Karpas-422 (cell line): ENCODE measurements around the gene NPW. TPM values are rescaled to one million over a fixed set of nuclear protein-coding genes. Genes with fewer than 3 reads are reported as not detected.

Source experiments
- DNase-seq: peaks from one replicate; pipeline ENCODE4 v3.0.0-alpha.2; 2015
- H2AFZ ChIP-seq: fragments of 200-600 bp; sonication (generic); 2 replicates; pipeline ENCODE4 v1.6.1; 2014; ENCODE audit warnings: antibody characterized with exemption, low read length, mixed read lengths
- H3K27ac ChIP-seq: fragments of 200-600 bp; sonication (generic); 2 replicates; pipeline ENCODE4 v1.5.1; 2014; ENCODE audit warnings: mild to moderate bottlenecking, low read length, moderate library complexity
- H3K27me3 ChIP-seq: fragments of 200-600 bp; sonication (generic); 2 replicates; pipeline ENCODE4 v1.6.1; 2014; ENCODE audit warnings: low read length, mixed read lengths
- H3K36me3 ChIP-seq: fragments of 200-600 bp; sonication (generic); 2 replicates; pipeline ENCODE4 v1.6.1; 2014; ENCODE audit warnings: low read length, mixed read lengths; ENCODE audit not compliant: insufficient read depth
- H3K4me1 ChIP-seq: fragments of 200-600 bp; sonication (generic); 2 replicates; pipeline ENCODE4 v1.6.1; 2014; ENCODE audit warnings: mild to moderate bottlenecking, low read length, mixed read lengths
- H3K4me2 ChIP-seq: fragments of 200-600 bp; sonication (generic); 2 replicates; pipeline ENCODE4 v1.6.1; 2014; ENCODE audit warnings: low read length, low read depth, mild to moderate bottlenecking; ENCODE audit not compliant: poor library complexity, severe bottlenecking
- H3K4me3 ChIP-seq: fragments of 200-600 bp; sonication (generic); 2 replicates; pipeline ENCODE4 v1.5.1; 2014; ENCODE audit warnings: mild to moderate bottlenecking, antibody characterized with exemption, low read length, mixed read lengths
- H3K79me2 ChIP-seq: fragments of 200-600 bp; sonication (generic); 2 replicates; pipeline ENCODE4 v1.6.1; 2014; ENCODE audit warnings: mild to moderate bottlenecking, low read length, mixed read lengths
- H3K9ac ChIP-seq: fragments of 200-600 bp; sonication (generic); 2 replicates; pipeline ENCODE4 v1.6.0; 2014; ENCODE audit warnings: low read length
- H3K9me2 ChIP-seq: fragments of 200-600 bp; sonication (generic), shearing (Covaris generic); replicated peaks from 2 replicates; pipeline ENCODE4 v1.6.0; 2014; ENCODE audit warnings: mild to moderate bottlenecking, low read length, moderate library complexity; ENCODE audit not compliant: insufficient read depth
- H3K9me3 ChIP-seq: fragments of 300-700, 200-600 bp; sonication (generic); 2 replicates; pipeline ENCODE4 v1.6.1; 2014; ENCODE audit warnings: low read length, mixed read lengths
- H4K20me1 ChIP-seq: fragments of 200-600 bp; sonication (generic); 2 replicates; pipeline ENCODE4 v1.6.1; 2014; ENCODE audit warnings: mild to moderate bottlenecking, antibody characterized with exemption, low read length, low read depth; ENCODE audit not compliant: insufficient read depth
- total RNA-seq: library from RNA; depleted of rRNA; stranded (reverse); fragments of >200 nt; shearing (Covaris generic); gene quantifications from 2 replicates; pipeline ENCODE4 v1.2.3, GENCODE V29; 2014; ENCODE audit warnings: low replicate concordance

NPW gene
- total RNA-seq, 1 experiment from 2014 or later: not detected

DNA sequence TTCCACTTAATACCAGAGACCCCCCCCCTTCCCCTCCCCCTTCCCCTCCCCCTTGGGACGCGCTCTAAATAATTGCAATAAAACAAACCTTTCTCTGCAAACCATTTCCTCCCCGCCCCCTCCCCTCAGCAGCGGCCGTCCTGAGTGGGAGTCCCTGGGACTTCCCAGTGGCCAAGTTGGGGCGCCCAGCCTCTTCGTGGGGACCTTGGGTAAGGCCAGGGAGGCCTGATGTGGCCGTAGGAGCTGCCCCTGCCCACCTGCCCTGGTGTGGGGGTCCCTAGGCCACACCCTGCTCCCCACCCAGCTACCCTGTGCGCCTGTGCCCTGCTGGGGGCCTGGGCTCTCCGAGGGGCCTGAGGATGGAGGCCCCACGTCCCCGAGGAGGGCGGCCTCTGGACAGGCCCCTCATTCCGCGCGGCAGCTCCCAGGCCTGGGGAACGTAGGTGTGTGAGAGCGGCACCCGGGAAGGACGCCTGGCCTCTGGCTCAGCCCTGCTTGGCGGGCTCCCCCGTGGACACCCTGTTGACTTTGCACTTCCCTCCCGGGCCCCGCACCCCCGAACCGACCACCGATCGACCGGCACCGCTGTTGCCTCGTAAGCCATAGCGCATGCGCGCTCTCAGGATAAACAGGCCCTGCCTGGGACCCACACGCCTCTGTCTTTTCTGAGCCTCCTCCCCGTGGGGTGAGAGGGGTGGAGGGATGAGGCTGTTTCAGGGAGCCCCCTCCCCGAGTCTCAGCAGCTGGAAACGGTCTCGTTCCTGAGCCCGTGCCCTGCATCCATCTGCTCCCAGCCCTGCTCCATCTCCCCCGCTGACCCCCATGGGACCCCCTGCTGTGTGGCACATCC lies 19.0 kb downstream of the NPW start:
- no peak overlapping the region for H3K9ac ChIP-seq
- H4K20me1 ChIP-seq: no peaks in the 10 kb centered on the region
- H3K36me3 ChIP-seq: no peaks in the 10 kb centered on the region
- H3K9me2 ChIP-seq: no peaks in the 10 kb centered on the region
- H3K4me2 ChIP-seq: no peak overlapping the region
- H3K9me3 ChIP-seq: no peaks in the 10 kb centered on the region
- no peaks in the 10 kb centered on the region for H3K27me3 ChIP-seq
- no peaks in the 10 kb centered on the region for H3K79me2 ChIP-seq
- H3K27ac ChIP-seq: no peak overlapping the region
- H3K4me3 ChIP-seq: no peak overlapping the region
- H2AFZ ChIP-seq: no peak overlapping the region
- no peak for DNase-seq
- H3K4me1 ChIP-seq: no peaks in the 10 kb centered on the region

DNA sequence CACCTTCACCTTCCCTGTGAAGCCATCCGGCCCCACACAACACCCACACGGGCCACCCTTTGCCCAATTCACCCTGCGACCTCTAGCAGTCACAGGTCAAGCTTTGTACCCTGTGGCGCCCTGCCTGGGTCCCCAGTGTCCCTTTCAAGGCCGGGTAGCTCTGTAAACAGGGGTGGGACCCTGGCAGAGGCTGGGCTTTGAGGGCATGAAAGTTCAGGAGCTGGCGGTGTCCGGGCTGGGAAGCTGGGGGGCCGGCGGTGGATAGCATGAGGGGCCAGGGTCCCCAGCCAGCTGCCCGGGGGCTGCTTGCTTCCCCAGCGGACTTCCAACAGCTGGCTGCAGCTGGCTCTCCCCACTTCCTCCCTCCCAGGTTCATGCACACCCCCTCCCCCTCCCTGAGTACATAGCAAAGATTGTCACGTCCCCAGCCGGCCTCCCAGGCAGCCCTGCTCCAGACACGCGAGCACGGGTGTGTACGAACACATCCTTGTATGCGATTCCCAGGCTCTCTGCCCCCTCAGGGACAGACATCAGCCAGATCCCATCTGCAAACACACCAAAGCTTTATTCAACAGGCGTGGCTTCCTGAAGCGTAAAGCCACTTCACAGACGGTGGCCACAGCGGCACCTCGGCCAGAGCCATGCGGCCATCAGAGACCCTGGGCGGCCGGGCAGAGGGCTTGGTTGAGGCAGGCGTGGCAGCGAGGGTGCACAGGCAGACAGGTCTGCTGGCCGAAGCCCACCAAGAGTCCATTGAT lies 19.9 kb downstream of the NPW start:
- H3K4me1 ChIP-seq: no peaks in the 10 kb centered on the region
- H4K20me1 ChIP-seq: no peaks in the 10 kb centered on the region
- H3K9me3 ChIP-seq: no peaks in the 10 kb centered on the region
- H3K9me2 ChIP-seq: no peaks in the 10 kb centered on the region
- H2AFZ ChIP-seq: no peak overlapping the region
- no peaks in the 10 kb centered on the region for H3K79me2 ChIP-seq
- no peak overlapping the region for H3K27ac ChIP-seq
- no peaks in the 10 kb centered on the region for H3K27me3 ChIP-seq
- no peak overlapping the region for H3K4me3 ChIP-seq
- H3K9ac ChIP-seq: no peak overlapping the region
- H3K36me3 ChIP-seq: no peaks in the 10 kb centered on the region
- no peak for DNase-seq
- H3K4me2 ChIP-seq: no peak overlapping the region

DNA sequence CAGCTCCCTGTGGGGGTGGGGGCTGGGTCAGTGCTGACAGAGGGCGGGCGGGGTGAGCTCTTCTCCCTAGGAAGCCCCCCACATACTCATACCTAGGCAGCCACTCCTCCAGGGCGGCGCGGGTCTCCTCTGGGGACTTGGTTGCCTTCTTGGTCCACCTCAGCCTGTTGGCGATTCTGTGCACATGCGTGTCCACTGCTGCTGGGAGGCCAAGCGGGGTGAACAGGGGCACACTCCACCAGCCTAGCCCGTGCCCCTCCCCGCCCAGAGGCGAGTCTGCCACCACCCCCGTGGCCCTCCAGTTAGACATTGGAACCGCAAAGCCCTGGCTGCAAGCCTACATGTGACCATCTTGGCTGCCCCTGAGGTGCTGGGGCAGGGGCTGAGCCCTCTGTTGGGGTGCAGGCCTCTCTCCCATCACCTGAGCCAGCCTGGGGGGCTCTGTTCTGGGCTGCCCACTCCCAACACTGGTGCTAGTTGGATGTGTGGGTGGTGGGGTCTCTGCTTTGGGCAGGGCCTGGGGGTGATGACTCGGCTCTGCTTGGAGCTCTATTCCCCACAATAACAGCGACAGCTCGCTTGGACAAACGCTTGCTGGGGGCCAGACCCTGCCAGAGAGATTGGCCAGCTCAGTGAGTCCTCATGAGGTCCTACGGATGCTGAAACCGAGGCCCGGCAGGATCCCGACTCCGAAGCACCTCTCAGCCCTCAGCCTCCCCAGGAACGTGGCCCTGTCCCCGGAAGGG lies 20.6 kb downstream of the NPW start:
- H3K9ac ChIP-seq: no peak overlapping the region
- H3K27ac ChIP-seq: no peak overlapping the region
- no peaks in the 10 kb centered on the region for H3K9me2 ChIP-seq
- no peak overlapping the region for H3K4me3 ChIP-seq
- no peaks in the 10 kb centered on the region for H3K36me3 ChIP-seq
- no peak overlapping the region for H2AFZ ChIP-seq
- no peak overlapping the region for H3K4me2 ChIP-seq
- no peaks in the 10 kb centered on the region for H3K27me3 ChIP-seq
- H3K79me2 ChIP-seq: no peaks in the 10 kb centered on the region
- no peaks in the 10 kb centered on the region for H3K9me3 ChIP-seq
- no peak for DNase-seq
- H3K4me1 ChIP-seq: no peaks in the 10 kb centered on the region
- no peaks in the 10 kb centered on the region for H4K20me1 ChIP-seq

DNA sequence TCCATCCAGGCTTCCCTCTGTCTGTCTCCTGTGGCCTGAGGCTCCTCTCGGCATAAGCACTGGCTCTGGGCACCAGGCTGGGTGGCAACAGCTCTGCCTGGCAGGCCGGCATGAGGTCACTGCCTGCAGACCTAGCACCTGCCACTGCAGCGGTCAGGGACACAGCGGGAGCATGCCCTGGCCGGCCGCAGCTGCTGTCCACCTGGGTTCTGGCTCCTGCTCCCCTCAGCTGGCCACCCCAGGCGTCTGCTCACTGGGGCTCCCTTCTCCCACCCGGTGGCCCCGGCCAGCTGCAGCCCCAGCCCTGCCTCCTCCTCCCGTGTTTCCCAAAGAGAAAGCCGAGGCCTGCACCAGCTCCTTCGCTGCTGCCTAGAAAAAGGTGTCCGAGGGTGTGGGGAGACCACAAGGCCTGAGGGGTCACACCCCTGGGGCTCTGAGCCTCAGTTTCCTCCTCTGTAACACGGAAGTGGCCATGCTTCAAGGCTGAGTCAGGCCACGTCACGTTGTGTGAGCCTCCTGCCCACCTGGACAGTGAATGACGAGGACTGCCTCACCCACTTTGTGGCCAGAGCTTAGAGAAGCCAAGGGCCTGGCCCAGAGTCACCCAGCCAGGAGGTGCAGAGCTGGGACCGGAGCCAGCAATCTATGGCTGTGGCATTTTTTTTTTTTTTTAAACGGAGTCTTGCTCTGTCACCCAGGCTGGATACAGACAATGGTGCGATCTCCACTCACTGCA lies 21.4 kb downstream of the NPW start:
- H3K4me2 ChIP-seq: no peak overlapping the region
- H3K9ac ChIP-seq: no peak overlapping the region
- no peaks in the 10 kb centered on the region for H3K27me3 ChIP-seq
- DNase-seq: no peak
- H3K9me3 ChIP-seq: no peaks in the 10 kb centered on the region
- no peak overlapping the region for H3K4me3 ChIP-seq
- H3K4me1 ChIP-seq: no peaks in the 10 kb centered on the region; the same call in 1 of the 2 replicates
- H2AFZ ChIP-seq: no peak overlapping the region
- peaks cover 3% of the 10 kb centered on the region; the same call in 1 of the 2 replicates for H3K79me2 ChIP-seq
- no peaks in the 10 kb centered on the region for H3K9me2 ChIP-seq
- H3K27ac ChIP-seq: no peak overlapping the region
- H3K36me3 ChIP-seq: no peaks in the 10 kb centered on the region
- H4K20me1 ChIP-seq: no peaks in the 10 kb centered on the region

DNA sequence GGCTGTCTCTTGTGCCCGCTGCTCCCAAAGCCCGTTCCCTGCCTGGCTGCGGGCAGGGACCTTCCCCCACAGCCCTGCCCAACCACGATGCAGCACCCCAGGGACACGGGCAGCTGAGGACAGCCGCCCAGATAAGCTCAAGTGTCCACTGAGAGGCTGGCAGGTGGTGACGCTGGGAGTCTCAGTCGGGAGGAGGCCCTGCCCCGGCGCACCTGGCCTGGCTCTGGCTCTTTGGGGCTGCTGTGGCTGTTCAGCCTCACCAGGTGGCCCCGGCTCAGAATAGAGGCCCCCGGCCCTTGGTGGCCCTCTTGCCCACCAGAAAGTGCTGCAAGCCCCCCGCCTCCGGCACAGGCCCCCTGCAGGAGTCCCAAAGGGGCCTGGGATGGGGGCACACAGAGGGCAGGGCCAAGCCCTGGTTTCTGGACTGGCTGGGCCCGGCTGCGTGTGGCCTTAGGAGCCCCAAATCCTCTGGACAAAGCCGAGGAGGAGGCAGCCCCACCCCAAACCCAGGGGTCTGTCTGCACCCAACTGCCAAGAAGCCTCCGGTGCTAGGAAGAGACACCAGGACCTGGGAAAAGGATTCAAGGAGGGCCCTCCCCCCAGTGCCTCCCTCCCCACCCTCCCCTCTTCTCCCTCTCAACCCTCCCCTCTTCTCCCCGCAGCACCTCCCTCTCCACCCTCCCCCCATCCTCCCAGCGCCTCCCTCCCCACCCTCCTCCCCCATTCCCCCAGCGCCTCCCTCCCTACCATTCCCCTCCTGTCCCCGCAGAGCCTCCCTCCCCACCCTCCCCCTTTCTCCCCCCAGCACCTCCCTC lies 22.8 kb downstream of the NPW start:
- Histone ChIP-seq H3K9me3 (no peaks in the 10 kb centered on the region), H3K27ac (no peak overlapping the region), H4K20me1 (no peaks in the 10 kb centered on the region), H2AFZ (no peak overlapping the region), H3K4me2 (no peak overlapping the region), H3K9ac (no peak overlapping the region), H3K79me2 (peaks cover 15% of the 10 kb centered on the region), H3K27me3 (no peaks in the 10 kb centered on the region), H3K4me1 (peaks cover 12% of the 10 kb centered on the region), H3K36me3 (no peaks in the 10 kb centered on the region), H3K4me3 (no peak overlapping the region), H3K9me2 (no peaks in the 10 kb centered on the region)
- DNase-seq: no peak

DNA sequence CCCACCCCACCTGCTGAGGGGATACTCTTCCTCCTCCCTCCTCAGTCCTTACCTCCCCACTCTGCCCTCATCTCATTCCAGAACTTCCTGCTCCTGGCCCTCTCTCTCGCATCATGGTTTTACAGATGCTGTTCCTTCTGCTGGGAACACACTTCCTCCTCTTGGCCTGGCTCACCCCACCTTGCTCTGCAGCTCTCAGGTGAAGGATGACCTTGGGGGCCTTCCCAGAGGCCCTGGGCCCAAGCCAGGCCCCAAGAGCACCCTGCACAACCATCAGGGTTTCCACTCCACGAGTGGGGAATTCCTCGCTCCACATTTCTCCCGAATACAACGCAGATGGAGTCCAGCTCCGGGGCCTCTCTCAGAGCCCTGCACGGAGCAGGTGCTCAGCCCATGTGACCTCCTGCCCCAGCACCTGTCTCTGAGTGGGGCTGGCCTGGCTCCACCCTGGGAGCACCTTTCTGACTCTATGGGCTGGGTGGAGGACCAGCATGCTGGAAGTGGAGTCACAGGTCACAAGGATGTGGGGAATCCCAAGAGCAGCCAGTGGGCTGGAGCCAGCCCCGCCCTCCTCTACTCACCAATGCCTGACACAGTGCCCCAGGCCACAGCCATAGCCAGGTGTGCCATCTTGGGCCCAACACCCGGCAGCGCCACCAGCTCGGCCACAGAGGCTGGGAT lies 23.5 kb downstream of the NPW start:
- no peak for DNase-seq
- Histone ChIP-seq H3K9me3 (no peaks in the 10 kb centered on the region), H3K4me3 (no peak overlapping the region), H3K9me2 (no peaks in the 10 kb centered on the region), H3K4me1 (peaks cover 12% of the 10 kb centered on the region), H2AFZ (no peak overlapping the region), H3K27ac (no peak overlapping the region), H3K27me3 (no peaks in the 10 kb centered on the region), H4K20me1 (no peaks in the 10 kb centered on the region), H3K9ac (no peak overlapping the region), H3K4me2 (no peak overlapping the region), H3K79me2 (peaks cover 18% of the 10 kb centered on the region), H3K36me3 (no peaks in the 10 kb centered on the region)
